ENCODE measurements around the gene DCC. TPM values are rescaled to one million over a fixed set of nuclear protein-coding genes. Genes with fewer than 3 reads are reported as not detected.
A peak's percentile ranks its signal among the peaks of the same experiment; 100 is the strongest.

DCC gene
- total and polyA plus RNA-seq, 2 donors (not counting 1 experiment from before 2014, with no cell fraction given), result 0.14 TPM; not detected in 1

- TF ChIP-seq, protein P1, sequence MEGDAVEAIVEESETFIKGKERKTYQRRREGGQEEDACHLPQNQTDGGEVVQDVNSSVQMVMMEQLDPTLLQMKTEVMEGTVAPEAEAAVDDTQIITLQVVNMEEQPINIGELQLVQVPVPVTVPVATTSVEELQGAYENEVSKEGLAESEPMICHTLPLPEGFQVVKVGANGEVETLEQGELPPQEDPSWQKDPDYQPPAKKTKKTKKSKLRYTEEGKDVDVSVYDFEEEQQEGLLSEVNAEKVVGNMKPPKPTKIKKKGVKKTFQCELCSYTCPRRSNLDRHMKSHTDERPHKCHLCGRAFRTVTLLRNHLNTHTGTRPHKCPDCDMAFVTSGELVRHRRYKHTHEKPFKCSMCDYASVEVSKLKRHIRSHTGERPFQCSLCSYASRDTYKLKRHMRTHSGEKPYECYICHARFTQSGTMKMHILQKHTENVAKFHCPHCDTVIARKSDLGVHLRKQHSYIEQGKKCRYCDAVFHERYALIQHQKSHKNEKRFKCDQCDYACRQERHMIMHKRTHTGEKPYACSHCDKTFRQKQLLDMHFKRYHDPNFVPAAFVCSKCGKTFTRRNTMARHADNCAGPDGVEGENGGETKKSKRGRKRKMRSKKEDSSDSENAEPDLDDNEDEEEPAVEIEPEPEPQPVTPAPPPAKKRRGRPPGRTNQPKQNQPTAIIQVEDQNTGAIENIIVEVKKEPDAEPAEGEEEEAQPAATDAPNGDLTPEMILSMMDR (conservative IDR thresholded peaks at IDR 0.05 in 1 of 2, IDR thresholded peaks at IDR 0.05 in 1 of 2; ENCODE audit: low read depth in 1 of 2, low read length in 2 of 2), result no peak
- TF ChIP-seq EZH2 (IDR thresholded peaks at IDR 0.05; ENCODE audit: low read length, missing control alignments), result no peak
- H3K79me2 ChIP-seq (ENCODE audit: control insufficient read depth, insufficient read depth, low read length), result no peaks in the 10 kb centered on the region
- H3K27ac ChIP-seq (ENCODE audit: insufficient read depth, low read length), result no peak overlapping the region
- no peak overlapping the region for H2AFZ ChIP-seq (ENCODE audit: low read length)
- H3K9me3 ChIP-seq (ENCODE audit: control insufficient read depth, insufficient read depth, low read depth, low read length), result no peaks in the 10 kb centered on the region
- no peak for DNase-seq (ENCODE audit: low read depth in 2 of 2)
- H4K20me1 ChIP-seq (ENCODE audit: control insufficient read depth, extremely low read depth, insufficient read depth, low read length), result no peaks in the 10 kb centered on the region
- H3K4me3 ChIP-seq (replicated peaks in 1 of 4; ENCODE audit: control extremely low read depth in 1 of 4, insufficient read depth in 1 of 4, low read depth in 3 of 4, low read length in 4 of 4), result no peak overlapping the region
- H3K36me3 ChIP-seq (ENCODE audit: control insufficient read depth, insufficient read depth, low read length), result no peaks in the 10 kb centered on the region
- no peak overlapping the region for H3K9ac ChIP-seq (ENCODE audit: insufficient read depth, low read length)
- no peaks in the 10 kb centered on the region for H3K4me1 ChIP-seq (ENCODE audit: control insufficient read depth, extremely low read depth, insufficient read depth, low read length)
- no peak overlapping the region for H3K4me2 ChIP-seq (ENCODE audit: extremely low read depth, insufficient read depth, low read length)
- no peaks in the 10 kb centered on the region for H3K27me3 ChIP-seq (ENCODE audit: control insufficient read depth, insufficient read depth, low read length)
Observed at GRCh38 chr18:52898485-52899058, 558.6 kb downstream of the DCC start.

DNA sequence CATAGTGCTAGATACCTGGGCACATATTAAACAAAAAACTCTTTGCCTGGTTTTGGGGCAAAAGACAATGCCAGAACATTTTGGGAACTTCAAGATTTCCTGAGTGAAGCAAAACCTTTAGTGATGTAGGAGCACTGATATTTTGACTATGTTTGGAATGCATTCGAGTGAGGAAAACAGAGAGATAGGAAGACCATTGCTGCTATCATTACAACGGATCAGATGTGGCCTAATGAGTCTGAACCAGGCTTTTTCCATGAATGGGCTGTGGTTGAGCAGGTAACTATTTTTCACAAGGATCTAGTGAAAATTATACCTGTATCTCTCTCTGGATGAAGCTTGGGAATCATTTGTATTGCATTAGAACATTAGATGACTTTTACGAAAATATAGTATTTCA is 562.2 kb downstream of the DCC start:
- Histone ChIP-seq H3K9ac (ENCODE audit: insufficient read depth, low read length) (no peak overlapping the region), H3K27me3 (ENCODE audit: control insufficient read depth, insufficient read depth, low read length) (no peaks in the 10 kb centered on the region), H2AFZ (ENCODE audit: low read length) (no peak overlapping the region), H3K79me2 (ENCODE audit: control insufficient read depth, insufficient read depth, low read length) (no peaks in the 10 kb centered on the region), H3K9me3 (ENCODE audit: control insufficient read depth, insufficient read depth, low read depth, low read length) (no peaks in the 10 kb centered on the region), H3K27ac (ENCODE audit: insufficient read depth, low read length) (no peak overlapping the region), H4K20me1 (ENCODE audit: control insufficient read depth, extremely low read depth, insufficient read depth, low read length) (no peaks in the 10 kb centered on the region), H3K36me3 (ENCODE audit: control insufficient read depth, insufficient read depth, low read length) (no peaks in the 10 kb centered on the region), H3K4me1 (ENCODE audit: control insufficient read depth, extremely low read depth, insufficient read depth, low read length) (no peaks in the 10 kb centered on the region), H3K4me2 (ENCODE audit: extremely low read depth, insufficient read depth, low read length) (no peak overlapping the region), H3K4me3 (replicated peaks in 1 of 4; ENCODE audit: control extremely low read depth in 1 of 4, insufficient read depth in 1 of 4, low read depth in 3 of 4, low read length in 4 of 4) (no peak overlapping the region)
- DNase-seq (ENCODE audit: low read depth in 2 of 2), result no peak
- TF ChIP-seq, protein P1 (conservative IDR thresholded peaks at IDR 0.05 in 1 of 2, IDR thresholded peaks at IDR 0.05 in 1 of 2; ENCODE audit: low read depth in 1 of 2, low read length in 2 of 2), result no peak
- TF ChIP-seq EZH2 (IDR thresholded peaks at IDR 0.05; ENCODE audit: low read length, missing control alignments), result no peak

GRCh38 chr18:52903857-52904256 is 563.9 kb downstream of the DCC start:
- no peaks in the 10 kb centered on the region for H3K9me3 ChIP-seq (ENCODE audit: control insufficient read depth, insufficient read depth, low read depth, low read length)
- TF ChIP-seq, protein P1 (conservative IDR thresholded peaks at IDR 0.05 in 1 of 2, IDR thresholded peaks at IDR 0.05 in 1 of 2; ENCODE audit: low read depth in 1 of 2, low read length in 2 of 2), result peak in 1 of 2 donors; percentile 36
- no peak for TF ChIP-seq EZH2 (IDR thresholded peaks at IDR 0.05; ENCODE audit: low read length, missing control alignments)

More at GRCh38 chr18:52903857-52904256, 563.9 kb downstream of the DCC start:
- Histone ChIP-seq H4K20me1 (ENCODE audit: control insufficient read depth, extremely low read depth, insufficient read depth, low read length) (no peaks in the 10 kb centered on the region), H3K9ac (ENCODE audit: insufficient read depth, low read length) (no peak overlapping the region), H3K36me3 (ENCODE audit: control insufficient read depth, insufficient read depth, low read length) (no peaks in the 10 kb centered on the region), H3K4me3 (replicated peaks in 1 of 4; ENCODE audit: control extremely low read depth in 1 of 4, insufficient read depth in 1 of 4, low read depth in 3 of 4, low read length in 4 of 4) (no peak overlapping the region), H3K27me3 (ENCODE audit: control insufficient read depth, insufficient read depth, low read length) (no peaks in the 10 kb centered on the region), H3K79me2 (ENCODE audit: control insufficient read depth, insufficient read depth, low read length) (no peaks in the 10 kb centered on the region), H3K4me2 (ENCODE audit: extremely low read depth, insufficient read depth, low read length) (no peak overlapping the region), H3K4me1 (ENCODE audit: control insufficient read depth, extremely low read depth, insufficient read depth, low read length) (no peaks in the 10 kb centered on the region), H3K27ac (ENCODE audit: insufficient read depth, low read length) (no peak overlapping the region), H2AFZ (ENCODE audit: low read length) (no peak overlapping the region)
- peak in 1 of 2 donors; percentile 2 for DNase-seq (ENCODE audit: low read depth in 2 of 2)

Measured in fibroblast of lung (primary cell).